Breast epithelium (tissue), 4 donors: ENCODE results near the gene NRXN3. TPM values are rescaled to one million over a fixed set of nuclear protein-coding genes. Genes with fewer than 3 reads are reported as not detected.

Source experiments
- DNase-seq, 2 donors: peaks; one replicate each; pipeline ENCODE4 v3.0.0-alpha.2; 2019; ENCODE audit warnings: low spot score in 2 of 2
- H3K27ac ChIP-seq, 2 donors: fragments of 200-600 bp; sonication (generic) in 1 of 2; one replicate each; pipeline ENCODE4 v1.5.1; 2016 to 2019; ENCODE audit warnings: mild to moderate bottlenecking in 1 of 2
- H3K27me3 ChIP-seq, 2 donors: fragments of 200-600 bp; sonication (generic) in 1 of 2; one replicate each; pipeline versions ENCODE4 v1.5.1 to v1.6.0; 2017 to 2019; ENCODE audit warnings: control low read depth in 1 of 2, mild to moderate bottlenecking in 1 of 2
- H3K36me3 ChIP-seq: fragments of 200-600 bp; one replicate; pipeline ENCODE4 v1.5.1; 2019
- H3K4me1 ChIP-seq, 2 donors: fragments of 200-600 bp; sonication (generic); one replicate each; pipeline ENCODE4 v1.5.1; 2016 to 2019; ENCODE audit warnings: control low read depth in 1 of 2
- H3K4me3 ChIP-seq, 3 donors: fragments of 200-600 bp; sonication (generic); 1 replicate in 2 of 3; 2 replicates in 1 of 3; pipeline ENCODE4 v1.5.1; 2016 to 2019; ENCODE audit warnings: mild to moderate bottlenecking in 3 of 3, moderate library complexity in 2 of 3
- H3K9me3 ChIP-seq, 2 donors: fragments of 200-600 bp; sonication (generic) in 1 of 2; one replicate each; pipeline ENCODE4 v1.5.1; 2016 to 2019; ENCODE audit warnings: control low read depth in 1 of 2
- CTCF ChIP-seq, 3 donors: fragments of 450-650 bp; IDR thresholded peaks; one replicate each; pipeline ENCODE4 v1.5.1; 2016 to 2017; ENCODE audit warnings: antibody characterized with exemption in 3 of 3, mild to moderate bottlenecking in 3 of 3, moderate library complexity in 3 of 3
- POLR2A ChIP-seq: fragments of 450-650 bp; IDR thresholded peaks from one replicate; pipeline ENCODE4 v1.6.1; 2016; ENCODE audit warnings: antibody characterized with exemption, mild to moderate bottlenecking, moderate library complexity
- POLR2AphosphoS5 ChIP-seq, 3 donors: sonication (generic); formaldehyde crosslinking; IDR thresholded peaks; one replicate each; pipeline ENCODE4 v1.6.1; 2017; ENCODE audit warnings: antibody characterized with exemption in 3 of 3
- intact Hi-C: fragments of 100-400 bp; cut with DNase I; formaldehyde crosslinking; loops from one replicate; pipeline ENCODE4 v1.15.1; 2023; ENCODE audit warnings: low total_unique reads
- total RNA-seq, 3 donors: library from RNA; depleted of rRNA; stranded (reverse); fragments of >200 nt; gene quantifications; one replicate each; pipeline ENCODE4 v1.1.0, GENCODE V29; 2016

The NRXN3 gene
- total RNA-seq, 3 donors from 2014 or later, result 2.9 to 3.6 (median 3.5) TPM

- Histone ChIP-seq H3K9me3 (no peaks in the 10 kb centered on the region), H3K27ac (no peak overlapping the region), H3K4me1 (no peaks in the 10 kb centered on the region), H3K36me3 (no peaks in the 10 kb centered on the region), H3K27me3 (no peaks in the 10 kb centered on the region), H3K4me3 (no peak overlapping the region)
- intact Hi-C loops, result no loop called here
- TF ChIP-seq POLR2A, result no peak
- DNase-seq, result no peak
Measured at GRCh38 chr14:78319406-78319805, 149.2 kb downstream of the NRXN3 start.

GRCh38 chr14:78319887-78320635 is 149.9 kb downstream of the NRXN3 start:
- DNase-seq, result no peak
- TF ChIP-seq POLR2AphosphoS5 (IDR thresholded peaks at IDR 0.05), result no peak
- Histone ChIP-seq H3K27ac (no peak overlapping the region), H3K4me1 (no peaks in the 10 kb centered on the region), H3K36me3 (no peaks in the 10 kb centered on the region), H3K9me3 (no peaks in the 10 kb centered on the region), H3K27me3 (no peaks in the 10 kb centered on the region), H3K4me3 (no peak overlapping the region)
- intact Hi-C loops, result no loop called here

- intact Hi-C loops, result no loop called here
- no peaks in the 10 kb centered on the region for H3K27me3 ChIP-seq
- H3K4me1 ChIP-seq, result no peaks in the 10 kb centered on the region
- DNase-seq, result no peak
- H3K4me3 ChIP-seq, result no peak overlapping the region
- H3K36me3 ChIP-seq, result no peaks in the 10 kb centered on the region
- no peaks in the 10 kb centered on the region for H3K9me3 ChIP-seq
- no peak overlapping the region for H3K27ac ChIP-seq
- TF ChIP-seq POLR2A, result no peak
- no peak for TF ChIP-seq CTCF (IDR thresholded peaks at IDR 0.05)
- TF ChIP-seq POLR2AphosphoS5 (IDR thresholded peaks at IDR 0.05), result no peak
Measured at GRCh38 chr14:78324353-78324752, 154.2 kb downstream of the NRXN3 start.

- no peaks in the 10 kb centered on the region for H3K36me3 ChIP-seq
- H3K27ac ChIP-seq, result no peak overlapping the region
- H3K4me1 ChIP-seq, result no peaks in the 10 kb centered on the region
- intact Hi-C loops, result no loop called here
- TF ChIP-seq POLR2AphosphoS5 (IDR thresholded peaks at IDR 0.05) (no peak), CTCF (IDR thresholded peaks at IDR 0.05) (no peak), POLR2A (no peak)
- DNase-seq, result no peak
- no peaks in the 10 kb centered on the region for H3K9me3 ChIP-seq
- no peak overlapping the region for H3K4me3 ChIP-seq
- H3K27me3 ChIP-seq, result no peaks in the 10 kb centered on the region
Measured at GRCh38 chr14:78325911-78326310, 155.7 kb downstream of the NRXN3 start.

GRCh38 chr14:78327426-78328221 is 157.5 kb downstream of the NRXN3 start:
- TF ChIP-seq CTCF (IDR thresholded peaks at IDR 0.05), result no peak
- TF ChIP-seq POLR2A, result no peak
- TF ChIP-seq POLR2AphosphoS5 (IDR thresholded peaks at IDR 0.05), result no peak
- Histone ChIP-seq H3K27me3 (no peaks in the 10 kb centered on the region), H3K4me1 (no peaks in the 10 kb centered on the region), H3K36me3 (no peaks in the 10 kb centered on the region), H3K9me3 (no peaks in the 10 kb centered on the region), H3K4me3 (no peak overlapping the region), H3K27ac (no peak overlapping the region)
- intact Hi-C loops, result no loop called here
- DNase-seq, result no peak

- no peaks in the 10 kb centered on the region for H3K9me3 ChIP-seq
- intact Hi-C loops, result no loop called here
- no peak for DNase-seq
- no peaks in the 10 kb centered on the region for H3K4me1 ChIP-seq
- no peaks in the 10 kb centered on the region for H3K27me3 ChIP-seq
- no peaks in the 10 kb centered on the region for H3K36me3 ChIP-seq
- H3K27ac ChIP-seq, result no peak overlapping the region
- H3K4me3 ChIP-seq, result no peak overlapping the region
- TF ChIP-seq POLR2AphosphoS5 (IDR thresholded peaks at IDR 0.05) (no peak), CTCF (IDR thresholded peaks at IDR 0.05) (no peak), POLR2A (no peak)
Measured at GRCh38 chr14:78329371-78329770, 159.2 kb downstream of the NRXN3 start.
